ENCODE results near the gene APBA2.

- no peak for TF ChIP-seq CTCF (IDR thresholded peaks at IDR 0.05)
- TF ChIP-seq REST (IDR thresholded peaks at IDR 0.05; ENCODE audit: insufficient read depth in 1 of 2, low read depth in 2 of 2, low read length in 1 of 2): no peak
- no peak for TF ChIP-seq POLR2AphosphoS5 (IDR thresholded peaks at IDR 0.05; ENCODE audit: low read depth, low read length)
Measured at GRCh38 chr15:28953573-28954195, 67.9 kb downstream of the APBA2 start.
